ENCODE results near the gene PNMA6F. TPM values are rescaled to one million over a fixed set of nuclear protein-coding genes. Genes with fewer than 3 reads are reported as not detected.
"Not testable (repeated sequence)": the region's sequence is repeated elsewhere in the genome, so short reads cannot be mapped to it uniquely, and the experiment has no call there.

PNMA6F gene
- total RNA-seq, 1 donor from 2014 or later, result not detected

- H3K4me3 ChIP-seq (ENCODE audit: low read depth, low read length), result no peak overlapping the region
- no peak for TF ChIP-seq CTCF (conservative IDR thresholded peaks at IDR 0.05; ENCODE audit: low read depth, low read length)
- no peak for DNase-seq (ENCODE audit: low read depth)
These were observed 18.8 kb downstream of the PNMA6F start for GRCh38 chrX:153302796-153303195.

- DNase-seq (ENCODE audit: low read depth), result no peak
- TF ChIP-seq CTCF (conservative IDR thresholded peaks at IDR 0.05; ENCODE audit: low read depth, low read length), result no peak
- H3K4me3 ChIP-seq (ENCODE audit: low read depth, low read length), result no peak overlapping the region
These were observed 19.8 kb downstream of the PNMA6F start for GRCh38 chrX:153301746-153302145.

GRCh38 chrX:153299855-153300254 lies 21.7 kb downstream of the PNMA6F start:
- H3K4me3 ChIP-seq (ENCODE audit: low read depth, low read length), result no peak overlapping the region
- no peak for DNase-seq (ENCODE audit: low read depth)
- no peak for TF ChIP-seq CTCF (conservative IDR thresholded peaks at IDR 0.05; ENCODE audit: low read depth, low read length)

DNA sequence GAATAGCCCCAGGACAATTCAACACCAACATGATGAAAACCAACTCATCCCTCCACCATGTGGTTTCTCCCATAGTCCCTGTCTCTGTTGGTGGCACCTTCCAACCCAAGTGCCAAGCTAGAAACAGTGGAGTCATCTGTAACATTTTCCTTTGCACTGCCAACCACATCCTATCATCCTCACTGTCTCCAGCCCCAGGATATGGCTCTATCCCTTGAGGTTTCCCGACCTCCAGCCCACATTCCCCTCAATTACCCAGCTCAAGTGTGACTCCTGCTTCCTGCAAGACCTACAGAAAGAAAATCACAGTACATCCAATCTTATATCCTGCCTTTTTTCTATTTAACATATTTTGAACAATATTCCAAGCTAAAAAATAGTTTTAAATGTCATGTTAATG lies 24.2 kb downstream of the PNMA6F start:
- H3K4me3 ChIP-seq (ENCODE audit: low read depth, low read length), result no peak overlapping the region
- no peak for TF ChIP-seq CTCF (conservative IDR thresholded peaks at IDR 0.05; ENCODE audit: low read depth, low read length)
- no peak for DNase-seq (ENCODE audit: low read depth)

- not testable (repeated sequence) for DNase-seq (ENCODE audit: low read depth); H3K4me3 ChIP-seq (ENCODE audit: low read depth, low read length)
These were observed 28.0 kb downstream of the PNMA6F start for GRCh38 chrX:153293485-153294071.

DNA sequence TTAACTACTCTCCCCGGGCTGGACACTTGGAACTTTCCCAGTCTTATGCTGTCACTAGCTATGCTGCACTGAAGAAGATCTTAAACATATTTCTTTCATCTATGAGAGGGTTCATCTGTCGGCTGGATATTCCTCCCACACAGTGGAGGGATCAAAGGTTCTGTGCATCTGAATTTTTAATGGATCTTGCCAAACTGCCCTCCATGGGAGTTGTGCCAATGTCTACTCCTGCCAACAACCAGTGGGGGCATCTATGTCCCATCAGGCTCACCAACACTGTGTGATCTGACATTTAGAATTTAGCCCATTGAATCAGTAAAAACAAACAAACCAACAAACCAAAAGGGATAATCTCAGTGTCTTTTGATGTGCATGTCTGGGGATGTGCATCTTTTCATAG lies 32.8 kb downstream of the PNMA6F start:
- H3K4me3 ChIP-seq (ENCODE audit: low read depth, low read length); DNase-seq (ENCODE audit: low read depth): not testable (repeated sequence)

GRCh38 chrX:153285678-153286077 lies 35.9 kb downstream of the PNMA6F start:
- H3K4me3 ChIP-seq (ENCODE audit: low read depth, low read length); DNase-seq (ENCODE audit: low read depth): not testable (repeated sequence)

- H3K4me3 ChIP-seq (ENCODE audit: low read depth, low read length); DNase-seq (ENCODE audit: low read depth): not testable (repeated sequence)
These were observed 37.6 kb downstream of the PNMA6F start for GRCh38 chrX:153283982-153284381.

DNA sequence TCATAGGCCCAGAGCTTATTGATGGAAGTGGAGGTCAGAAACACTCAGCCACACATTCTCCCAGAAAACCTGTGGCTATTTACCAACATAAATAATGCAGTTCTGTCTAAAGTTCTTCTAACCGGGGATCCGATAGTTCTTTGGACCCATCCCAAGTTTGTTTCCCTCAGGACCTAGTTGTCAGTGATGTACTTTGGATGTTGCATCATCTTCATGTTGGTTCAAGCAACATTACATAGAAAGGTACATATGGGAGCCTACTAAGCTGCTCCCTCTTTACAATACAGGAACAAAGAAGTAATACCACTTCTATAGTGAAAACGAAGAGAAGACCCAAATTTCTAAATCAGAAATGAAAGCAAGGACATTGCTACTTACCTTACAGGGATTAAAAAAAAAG lies 39.8 kb downstream of the PNMA6F start:
- not testable (repeated sequence) for DNase-seq (ENCODE audit: low read depth)

GRCh38 chrX:153279304-153279703 lies 42.3 kb downstream of the PNMA6F start:
- H3K4me3 ChIP-seq (ENCODE audit: low read depth, low read length); DNase-seq (ENCODE audit: low read depth): not testable (repeated sequence)

More for the DNA sequence above, 39.8 kb downstream of the PNMA6F start:
- not testable (repeated sequence) for H3K4me3 ChIP-seq (ENCODE audit: low read depth, low read length)

DNA sequence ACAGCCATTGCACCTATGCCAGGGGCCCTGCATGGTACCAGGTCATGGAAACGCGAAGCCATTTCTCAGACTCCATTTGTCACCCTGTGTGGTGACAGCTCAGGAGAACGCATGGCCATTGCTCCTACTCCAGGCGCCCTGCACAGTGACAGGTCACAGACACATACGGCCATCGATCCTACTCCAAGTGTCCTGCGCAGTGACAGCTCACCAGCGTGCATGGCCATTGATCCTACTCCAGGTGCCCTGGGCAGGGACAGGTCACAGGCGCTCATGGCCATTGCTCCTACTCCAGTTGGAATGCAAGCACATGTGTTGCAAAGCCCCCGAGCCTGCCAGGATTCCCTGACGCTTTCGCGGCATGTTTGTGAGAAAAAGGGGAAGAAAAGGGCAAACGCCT lies 45.5 kb downstream of the PNMA6F start:
- H3K4me3 ChIP-seq (ENCODE audit: low read depth, low read length); DNase-seq (ENCODE audit: low read depth): not testable (repeated sequence)

- not testable (repeated sequence) for DNase-seq (ENCODE audit: low read depth)
These were observed 46.1 kb downstream of the PNMA6F start for GRCh38 chrX:153275418-153275817.

DNA sequence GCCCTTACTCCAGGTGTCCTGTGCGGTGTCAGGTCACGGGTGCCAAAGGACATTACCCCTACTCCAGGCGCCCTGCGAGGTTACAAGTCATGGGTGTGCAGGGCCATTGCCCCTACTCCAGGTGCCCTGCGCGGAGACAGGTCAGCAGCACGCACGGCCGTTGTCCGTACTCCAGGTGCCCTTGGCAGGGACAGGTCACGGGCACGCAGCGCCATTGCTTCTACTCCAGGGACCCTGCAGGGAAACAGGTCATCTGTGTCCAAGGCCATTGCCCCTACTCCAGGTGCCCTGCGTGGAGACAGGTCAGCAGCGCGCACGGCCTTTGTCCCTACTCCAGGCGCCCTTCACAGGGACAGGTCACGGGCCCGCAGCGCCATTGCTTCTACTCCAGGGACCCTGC lies 49.0 kb downstream of the PNMA6F start:
- not testable (repeated sequence) for H3K4me3 ChIP-seq (ENCODE audit: low read depth, low read length); DNase-seq (ENCODE audit: low read depth)

More at GRCh38 chrX:153275418-153275817, 46.1 kb downstream of the PNMA6F start:
- H3K4me3 ChIP-seq (ENCODE audit: low read depth, low read length), result not testable (repeated sequence)

DNA sequence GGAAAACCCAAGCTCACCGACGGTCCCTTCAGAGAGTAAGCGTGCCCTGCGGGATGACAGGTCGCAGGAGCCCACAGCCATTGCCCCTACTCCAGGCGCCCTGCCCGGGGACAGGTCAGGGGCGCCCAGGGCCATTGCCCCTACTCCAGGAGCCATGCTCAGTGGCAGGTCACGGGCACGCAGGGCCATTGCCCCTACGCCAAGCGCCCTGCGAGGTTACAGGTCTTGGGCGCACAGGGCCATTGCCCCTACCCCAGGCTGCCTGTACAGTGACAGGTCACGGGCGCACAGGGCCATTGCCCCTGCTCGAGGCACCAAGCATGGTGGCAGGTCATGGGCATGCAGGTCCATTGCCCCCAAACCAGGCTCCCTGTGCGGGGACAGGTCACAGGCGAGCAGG lies 49.5 kb downstream of the PNMA6F start:
- not testable (repeated sequence) for H3K4me3 ChIP-seq (ENCODE audit: low read depth, low read length); DNase-seq (ENCODE audit: low read depth)

Measured in epithelial cell of proximal tubule (primary cell).